Ovary (tissue), 3 donors: ENCODE data around the gene ERN1.

ENCODE experiments used
- CTCF ChIP-seq, 3 donors: fragments of 450-650 bp in 2 of 3; fragments of 200-600 bp in 1 of 3; IDR thresholded peaks; one replicate each; pipeline versions ENCODE4 v1.5.1 to v1.8.0; 2016 to 2022; ENCODE audit warnings: antibody characterized with exemption in 3 of 3, mild to moderate bottlenecking in 1 of 3
- POLR2A ChIP-seq: fragments of 450-650 bp; IDR thresholded peaks from one replicate; pipeline ENCODE4 v1.6.1; 2017; ENCODE audit warnings: antibody characterized with exemption, mild to moderate bottlenecking, moderate library complexity
- donor health status: DM: no; HTN: no; CAD: no.

- no peak for TF ChIP-seq POLR2A
- no peak for TF ChIP-seq CTCF (IDR thresholded peaks at IDR 0.05)
These were observed 124.2 kb downstream of the ERN1 start for GRCh38 chr17:64005734-64006167.
